Measurements from ENCODE around the gene ZSWIM4.

GRCh38 chr19:13778847-13779246 is 16.4 kb upstream of the ZSWIM4 start:
- TF ChIP-seq CTCF (optimal IDR thresholded peaks at IDR 0.05 in 1 of 3, IDR thresholded peaks at IDR 0.05 in 1 of 3, conservative IDR thresholded peaks at IDR 0.05 in 1 of 3; ENCODE audit: extremely low read depth in 1 of 3, insufficient read depth in 2 of 3, low read length in 3 of 3) (no peak), EZH2 (IDR thresholded peaks at IDR 0.05; ENCODE audit: low read length) (no peak)

Data from keratinocyte (primary cell).